ENCODE measurements around the gene PTPRF. TPM values are rescaled to one million over a fixed set of nuclear protein-coding genes. Genes with fewer than 3 reads are reported as not detected.

The PTPRF gene
- total RNA-seq, 6 experiments from 2014 or later: 97.1 to 252 (median 160) TPM

GRCh38 chr1:43597028-43597427 is 66.3 kb downstream of the PTPRF start:
- Histone ChIP-seq H3K36me3 (peaks cover 0 to 30% (median 9%) of the 10 kb centered on the region in 4 donors), H3K27ac (no peak overlapping the region), H3K27me3 (no peaks in the 10 kb centered on the region), H3K4me3 (no peak overlapping the region), H3K4me1 (no peaks in the 10 kb centered on the region), H3K9me3 (no peaks in the 10 kb centered on the region)
- TF ChIP-seq CTCF (IDR thresholded peaks at IDR 0.05): no peak
- TF ChIP-seq POLR2A (IDR thresholded peaks at IDR 0.05): no peak
- DNase-seq: no peak
- intact Hi-C loops (cut with DNase I): no loop called here
- 87% methylated on average over 4 of the region's 5 CpGs for WGBS (ENCODE audit: insufficient coverage, low coverage, low lambda C conversion rate, missing lambda C conversion rate)
- ATAC-seq: no peak

- 100% methylated on average over 1 of the region's 31 CpGs for WGBS (ENCODE audit: insufficient coverage, low coverage, low lambda C conversion rate, missing lambda C conversion rate)
- H3K36me3 ChIP-seq: peaks cover 0 to 24% (median 6%) of the 10 kb centered on the region in 4 donors
- H3K27me3 ChIP-seq: no peaks in the 10 kb centered on the region
- ATAC-seq (no peak), DNase-seq (no peak)
- H3K9me3 ChIP-seq: no peaks in the 10 kb centered on the region
- TF ChIP-seq CTCF (IDR thresholded peaks at IDR 0.05) (no peak), POLR2A (IDR thresholded peaks at IDR 0.05) (no peak)
- no peak overlapping the region for H3K4me3 ChIP-seq
- intact Hi-C loops (cut with DNase I): no loop called here
- no peaks in the 10 kb centered on the region for H3K4me1 ChIP-seq
- H3K27ac ChIP-seq: no peak overlapping the region
Measured at GRCh38 chr1:43597721-43598120, 67.0 kb downstream of the PTPRF start.

GRCh38 chr1:43598622-43599021 is 67.9 kb downstream of the PTPRF start:
- no CpG with 5 or more reads among the region's 11 CpGs for WGBS (ENCODE audit: insufficient coverage, low coverage, low lambda C conversion rate, missing lambda C conversion rate)
- no peaks in the 10 kb centered on the region for H3K9me3 ChIP-seq
- no peaks in the 10 kb centered on the region for H3K27me3 ChIP-seq
- intact Hi-C loops (cut with DNase I): no loop called here
- peaks cover 0 to 19% (median 2%) of the 10 kb centered on the region in 4 donors for H3K36me3 ChIP-seq
- ATAC-seq (no peak), DNase-seq (no peak)
- TF ChIP-seq CTCF (IDR thresholded peaks at IDR 0.05) (no peak), POLR2A (IDR thresholded peaks at IDR 0.05) (no peak)
- H3K4me1 ChIP-seq: no peaks in the 10 kb centered on the region
- H3K4me3 ChIP-seq: no peak overlapping the region
- no peak overlapping the region for H3K27ac ChIP-seq

GRCh38 chr1:43600033-43601020 is 69.6 kb downstream of the PTPRF start:
- no peak overlapping the region for H3K4me3 ChIP-seq
- no peak for DNase-seq
- intact Hi-C loops (cut with DNase I): no loop called here
- 76% methylated on average over 5 of the region's 19 CpGs for WGBS (ENCODE audit: insufficient coverage, low coverage, low lambda C conversion rate, missing lambda C conversion rate)
- ATAC-seq: no peak
- TF ChIP-seq POLR2A (IDR thresholded peaks at IDR 0.05) (no peak), CTCF (IDR thresholded peaks at IDR 0.05) (no peak)
- no peaks in the 10 kb centered on the region for H3K27me3 ChIP-seq
- H3K27ac ChIP-seq: no peak overlapping the region
- H3K4me1 ChIP-seq: no peaks in the 10 kb centered on the region
- no peaks in the 10 kb centered on the region for H3K9me3 ChIP-seq
- H3K36me3 ChIP-seq: peaks cover 0 to 31% (median 5%) of the 10 kb centered on the region in 4 donors
